ENCODE measurements around the gene OSM.

OSM gene

GRCh38 chr22:30253205-30253852, 13.3 kb downstream of the OSM start:
- TF ChIP-seq CTCF (IDR thresholded peaks at IDR 0.05; ENCODE audit: insufficient read depth, low read depth, low read length, missing control alignments), result no peak
- DNase-seq (ENCODE audit: low read depth), result no peak
- no peak overlapping the region for H3K4me3 ChIP-seq (ENCODE audit: low read length)

- H3K4me3 ChIP-seq (ENCODE audit: low read length), result no peak overlapping the region
- no peak for TF ChIP-seq CTCF (IDR thresholded peaks at IDR 0.05; ENCODE audit: insufficient read depth, low read depth, low read length, missing control alignments)
- DNase-seq (ENCODE audit: low read depth), result peak; percentile 48
Measured at GRCh38 chr22:30252411-30253204, 14.0 kb downstream of the OSM start.

- TF ChIP-seq CTCF (IDR thresholded peaks at IDR 0.05; ENCODE audit: insufficient read depth, low read depth, low read length, missing control alignments), result no peak
- DNase-seq (ENCODE audit: low read depth), result peak; percentile 62
Measured at GRCh38 chr22:30251711-30252110, 14.9 kb downstream of the OSM start.

GRCh38 chr22:30250661-30251267, 15.9 kb downstream of the OSM start:
- no peak for TF ChIP-seq CTCF (IDR thresholded peaks at IDR 0.05; ENCODE audit: insufficient read depth, low read depth, low read length, missing control alignments)
- H3K4me3 ChIP-seq (ENCODE audit: low read length), result no peak overlapping the region
- DNase-seq (ENCODE audit: low read depth), result peak; percentile 80

More at GRCh38 chr22:30251711-30252110, 14.9 kb downstream of the OSM start:
- H3K4me3 ChIP-seq (ENCODE audit: low read length), result no peak overlapping the region

- DNase-seq (ENCODE audit: low read depth), result no peak
- no peak overlapping the region for H3K4me3 ChIP-seq (ENCODE audit: low read length)
- no peak for TF ChIP-seq CTCF (IDR thresholded peaks at IDR 0.05; ENCODE audit: insufficient read depth, low read depth, low read length, missing control alignments)
Measured at GRCh38 chr22:30250039-30250565, 16.5 kb downstream of the OSM start.

- no peak overlapping the region for H3K4me3 ChIP-seq (ENCODE audit: low read length)
- no peak for TF ChIP-seq CTCF (IDR thresholded peaks at IDR 0.05; ENCODE audit: insufficient read depth, low read depth, low read length, missing control alignments)
- DNase-seq (ENCODE audit: low read depth), result no peak
Measured at GRCh38 chr22:30249049-30250038, 17.3 kb downstream of the OSM start.

Measured in epithelial cell of esophagus (primary cell).